ENCODE data around the gene GNB5.
"Not testable (repeated sequence)": the region's sequence is repeated elsewhere in the genome, so short reads cannot be mapped to it uniquely, and the experiment has no call there.

GNB5 gene

GRCh38 chr15:52191207-52191606 is at the start of gene GNB5:
Gene GNB5, minus strand, starts transcription at chr15:52191392. Its CDS starts 6,716 bp downstream, at chr15:52184676.
- H3K4me3 ChIP-seq (ENCODE audit: low read depth, low read length), result no peak within 1 kb of the TSS
- no peaks in the 10 kb centered on the region for H3K4me1 ChIP-seq (ENCODE audit: control insufficient read depth, insufficient read depth, low read length)
- H3K9me3 ChIP-seq (ENCODE audit: control insufficient read depth, insufficient read depth, low read length), result no peaks in the 10 kb centered on the region
- no peak within 1 kb of the TSS for H3K9ac ChIP-seq (ENCODE audit: low read depth, low read length)
- no peaks in the 10 kb centered on the region for H3K36me3 ChIP-seq (ENCODE audit: control insufficient read depth, insufficient read depth, low read length)
- H3K27me3 ChIP-seq (ENCODE audit: control insufficient read depth, insufficient read depth, low read length), result no peaks in the 10 kb centered on the region

DNA sequence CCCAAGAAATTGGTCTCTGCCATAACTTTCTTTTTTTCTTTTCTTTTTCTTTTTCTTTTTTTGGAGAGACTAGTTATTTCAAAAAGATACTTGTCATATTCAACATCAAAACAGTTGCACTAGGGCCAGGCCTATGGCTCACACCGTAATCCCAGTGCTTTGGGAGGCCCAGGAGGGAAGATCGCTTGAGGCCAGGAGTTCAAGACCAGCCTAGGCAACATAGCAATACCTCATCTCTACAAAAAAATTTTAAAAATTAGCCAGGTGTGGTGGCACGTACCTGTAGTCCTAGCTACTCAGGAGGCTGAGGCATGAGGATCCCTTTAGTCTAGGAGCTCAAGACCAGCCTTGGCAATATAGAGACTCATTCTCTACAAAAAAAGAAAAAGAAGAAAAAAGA is 49.0 kb upstream of the GNB5 start:
- peaks cover 17% of the 10 kb centered on the region for H3K36me3 ChIP-seq (ENCODE audit: control insufficient read depth, insufficient read depth, low read length)

GRCh38 chr15:52238989-52239525 is 47.9 kb upstream of the GNB5 start:
- H3K4me3 ChIP-seq (ENCODE audit: low read depth, low read length); H3K9me3 ChIP-seq (ENCODE audit: control insufficient read depth, insufficient read depth, low read length); H3K9ac ChIP-seq (ENCODE audit: low read depth, low read length); H3K4me1 ChIP-seq (ENCODE audit: control insufficient read depth, insufficient read depth, low read length); H3K27me3 ChIP-seq (ENCODE audit: control insufficient read depth, insufficient read depth, low read length): not testable (repeated sequence)
- peaks cover 17% of the 10 kb centered on the region for H3K36me3 ChIP-seq (ENCODE audit: control insufficient read depth, insufficient read depth, low read length)

More for the DNA sequence above, 49.0 kb upstream of the GNB5 start:
- Histone ChIP-seq H3K4me3 (ENCODE audit: low read depth, low read length) (no peak overlapping the region), H3K9me3 (ENCODE audit: control insufficient read depth, insufficient read depth, low read length) (no peaks in the 10 kb centered on the region), H3K9ac (ENCODE audit: low read depth, low read length) (no peak overlapping the region), H3K27me3 (ENCODE audit: control insufficient read depth, insufficient read depth, low read length) (no peaks in the 10 kb centered on the region), H3K4me1 (ENCODE audit: control insufficient read depth, insufficient read depth, low read length) (no peaks in the 10 kb centered on the region)

- peaks cover 12% of the 10 kb centered on the region for H3K36me3 ChIP-seq (ENCODE audit: control insufficient read depth, insufficient read depth, low read length)
- no peaks in the 10 kb centered on the region for H3K9me3 ChIP-seq (ENCODE audit: control insufficient read depth, insufficient read depth, low read length)
- H3K9ac ChIP-seq (ENCODE audit: low read depth, low read length), result no peak overlapping the region
- no peaks in the 10 kb centered on the region for H3K27me3 ChIP-seq (ENCODE audit: control insufficient read depth, insufficient read depth, low read length)
- H3K4me3 ChIP-seq (ENCODE audit: low read depth, low read length), result no peak overlapping the region
- no peaks in the 10 kb centered on the region for H3K4me1 ChIP-seq (ENCODE audit: control insufficient read depth, insufficient read depth, low read length)
Measured at GRCh38 chr15:52238149-52238548, 47.0 kb upstream of the GNB5 start.

- no peaks in the 10 kb centered on the region for H3K27me3 ChIP-seq (ENCODE audit: control insufficient read depth, insufficient read depth, low read length)
- H3K4me1 ChIP-seq (ENCODE audit: control insufficient read depth, insufficient read depth, low read length), result no peaks in the 10 kb centered on the region
- no peak overlapping the region for H3K4me3 ChIP-seq (ENCODE audit: low read depth, low read length)
- no peak overlapping the region for H3K9ac ChIP-seq (ENCODE audit: low read depth, low read length)
- no peaks in the 10 kb centered on the region for H3K9me3 ChIP-seq (ENCODE audit: control insufficient read depth, insufficient read depth, low read length)
- peaks cover 15% of the 10 kb centered on the region for H3K36me3 ChIP-seq (ENCODE audit: control insufficient read depth, insufficient read depth, low read length)
Measured at GRCh38 chr15:52236013-52236412, 44.8 kb upstream of the GNB5 start.

- H3K27me3 ChIP-seq (ENCODE audit: control insufficient read depth, insufficient read depth, low read length), result no peaks in the 10 kb centered on the region
- peaks cover 15% of the 10 kb centered on the region for H3K36me3 ChIP-seq (ENCODE audit: control insufficient read depth, insufficient read depth, low read length)
- H3K4me1 ChIP-seq (ENCODE audit: control insufficient read depth, insufficient read depth, low read length), result no peaks in the 10 kb centered on the region
- no peak overlapping the region for H3K9ac ChIP-seq (ENCODE audit: low read depth, low read length)
- no peak overlapping the region for H3K4me3 ChIP-seq (ENCODE audit: low read depth, low read length)
- H3K9me3 ChIP-seq (ENCODE audit: control insufficient read depth, insufficient read depth, low read length), result no peaks in the 10 kb centered on the region
Measured at GRCh38 chr15:52234596-52235541, 43.7 kb upstream of the GNB5 start.

DNA sequence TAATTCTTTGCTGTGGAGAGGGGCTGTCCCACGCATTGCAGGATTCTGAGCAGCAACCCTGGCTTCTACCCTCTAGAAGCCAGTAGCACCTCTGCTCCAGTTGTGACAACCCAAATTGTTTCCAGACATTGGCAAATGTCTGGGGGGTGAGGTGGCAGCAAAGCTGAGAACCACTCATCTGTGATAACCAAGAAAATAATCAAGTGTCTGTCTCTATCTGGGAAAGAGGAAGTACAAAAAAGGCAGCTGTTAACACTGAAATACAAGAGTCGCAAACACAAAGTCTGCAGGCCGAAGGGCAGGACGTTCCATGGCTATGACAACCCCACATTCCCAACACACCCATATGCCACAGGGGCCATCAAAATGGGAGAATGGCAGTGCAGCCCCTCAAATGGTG is 42.2 kb upstream of the GNB5 start:
- H3K27me3 ChIP-seq (ENCODE audit: control insufficient read depth, insufficient read depth, low read length), result no peaks in the 10 kb centered on the region
- H3K36me3 ChIP-seq (ENCODE audit: control insufficient read depth, insufficient read depth, low read length), result peaks cover 6% of the 10 kb centered on the region
- H3K9me3 ChIP-seq (ENCODE audit: control insufficient read depth, insufficient read depth, low read length), result no peaks in the 10 kb centered on the region
- no peak overlapping the region for H3K9ac ChIP-seq (ENCODE audit: low read depth, low read length)
- no peak overlapping the region for H3K4me3 ChIP-seq (ENCODE audit: low read depth, low read length)
- H3K4me1 ChIP-seq (ENCODE audit: control insufficient read depth, insufficient read depth, low read length), result no peaks in the 10 kb centered on the region

DNA sequence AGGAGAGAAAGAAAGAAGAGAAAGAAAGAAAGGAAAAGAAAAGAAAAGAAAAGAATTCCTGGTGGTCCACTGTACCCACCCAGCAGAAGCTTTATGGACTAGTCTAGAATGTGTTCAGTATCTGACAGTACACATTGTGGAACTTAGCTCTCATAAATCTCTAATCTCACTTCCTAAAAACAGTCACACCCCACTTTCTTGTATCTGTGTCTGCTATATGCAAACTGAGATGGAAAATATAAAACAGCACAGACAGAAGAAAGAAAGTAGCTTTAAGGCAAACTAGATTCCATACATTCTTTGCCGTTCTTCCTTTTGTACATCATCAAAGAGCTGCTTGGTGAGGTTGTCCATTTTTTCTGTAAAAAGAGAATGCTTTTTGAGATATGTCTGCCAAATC is 41.1 kb upstream of the GNB5 start:
- H3K4me3 ChIP-seq (ENCODE audit: low read depth, low read length), result no peak overlapping the region
- H3K4me1 ChIP-seq (ENCODE audit: control insufficient read depth, insufficient read depth, low read length), result no peaks in the 10 kb centered on the region

GRCh38 chr15:52230073-52230472 is 38.9 kb upstream of the GNB5 start:
- no peaks in the 10 kb centered on the region for H3K4me1 ChIP-seq (ENCODE audit: control insufficient read depth, insufficient read depth, low read length)
- no peak overlapping the region for H3K9ac ChIP-seq (ENCODE audit: low read depth, low read length)
- no peaks in the 10 kb centered on the region for H3K27me3 ChIP-seq (ENCODE audit: control insufficient read depth, insufficient read depth, low read length)
- H3K4me3 ChIP-seq (ENCODE audit: low read depth, low read length), result no peak overlapping the region
- H3K36me3 ChIP-seq (ENCODE audit: control insufficient read depth, insufficient read depth, low read length), result peaks cover 3% of the 10 kb centered on the region
- H3K9me3 ChIP-seq (ENCODE audit: control insufficient read depth, insufficient read depth, low read length), result no peaks in the 10 kb centered on the region

More for the DNA sequence above, 41.1 kb upstream of the GNB5 start:
- no peak overlapping the region for H3K9ac ChIP-seq (ENCODE audit: low read depth, low read length)
- H3K27me3 ChIP-seq (ENCODE audit: control insufficient read depth, insufficient read depth, low read length), result no peaks in the 10 kb centered on the region
- no peaks in the 10 kb centered on the region for H3K9me3 ChIP-seq (ENCODE audit: control insufficient read depth, insufficient read depth, low read length)
- H3K36me3 ChIP-seq (ENCODE audit: control insufficient read depth, insufficient read depth, low read length), result peaks cover 6% of the 10 kb centered on the region

DNA sequence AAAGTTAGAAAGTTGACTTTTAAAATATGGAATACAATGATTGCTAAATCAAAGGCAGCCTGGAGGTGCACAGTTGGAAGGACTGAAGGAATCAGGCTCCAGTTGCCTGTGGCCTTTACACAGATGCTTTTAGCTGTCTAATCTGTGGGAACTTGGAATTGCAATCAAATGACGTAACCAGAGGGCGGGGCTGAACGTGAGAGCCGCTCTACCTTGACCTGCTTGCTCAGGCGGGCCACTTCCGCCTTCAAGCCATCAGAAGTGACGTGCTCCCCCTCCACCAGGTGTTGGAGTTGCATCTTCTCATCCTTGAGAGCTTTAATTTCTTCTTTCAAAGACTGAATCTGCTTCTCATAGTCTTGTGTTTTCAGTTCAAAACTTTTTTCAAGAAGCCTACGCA is 37.7 kb upstream of the GNB5 start:
- no peaks in the 10 kb centered on the region for H3K27me3 ChIP-seq (ENCODE audit: control insufficient read depth, insufficient read depth, low read length)
- H3K9me3 ChIP-seq (ENCODE audit: control insufficient read depth, insufficient read depth, low read length), result no peaks in the 10 kb centered on the region
- no peak overlapping the region for H3K9ac ChIP-seq (ENCODE audit: low read depth, low read length)
- H3K36me3 ChIP-seq (ENCODE audit: control insufficient read depth, insufficient read depth, low read length), result peaks cover 3% of the 10 kb centered on the region
- no peak overlapping the region for H3K4me3 ChIP-seq (ENCODE audit: low read depth, low read length)
- H3K4me1 ChIP-seq (ENCODE audit: control insufficient read depth, insufficient read depth, low read length), result no peaks in the 10 kb centered on the region

DNA sequence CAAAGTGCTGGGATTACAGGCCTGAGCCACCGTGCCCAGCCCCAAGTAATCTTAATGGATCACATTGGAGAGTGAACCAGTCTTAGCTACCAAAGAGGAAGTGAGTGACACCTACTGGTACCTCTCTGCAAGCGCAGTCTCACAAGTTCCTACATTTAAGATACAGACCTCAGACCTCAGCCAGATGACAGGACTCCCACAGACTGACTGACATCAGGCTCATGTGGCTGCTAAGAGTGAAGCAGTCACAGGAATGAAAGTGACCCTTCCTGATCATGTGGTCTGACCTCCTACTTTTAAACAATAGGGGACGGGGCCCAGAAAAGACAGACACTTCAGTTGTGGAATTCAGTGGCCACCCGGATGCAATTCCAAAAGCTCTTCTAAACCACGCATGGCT is 36.3 kb upstream of the GNB5 start:
- Histone ChIP-seq H3K4me3 (ENCODE audit: low read depth, low read length) (no peak overlapping the region), H3K4me1 (ENCODE audit: control insufficient read depth, insufficient read depth, low read length) (no peaks in the 10 kb centered on the region), H3K36me3 (ENCODE audit: control insufficient read depth, insufficient read depth, low read length) (peaks cover 8% of the 10 kb centered on the region), H3K9ac (ENCODE audit: low read depth, low read length) (no peak overlapping the region), H3K27me3 (ENCODE audit: control insufficient read depth, insufficient read depth, low read length) (no peaks in the 10 kb centered on the region), H3K9me3 (ENCODE audit: control insufficient read depth, insufficient read depth, low read length) (no peaks in the 10 kb centered on the region)

- Histone ChIP-seq H3K9me3 (ENCODE audit: control insufficient read depth, insufficient read depth, low read length) (no peaks in the 10 kb centered on the region), H3K4me1 (ENCODE audit: control insufficient read depth, insufficient read depth, low read length) (no peaks in the 10 kb centered on the region), H3K27me3 (ENCODE audit: control insufficient read depth, insufficient read depth, low read length) (no peaks in the 10 kb centered on the region), H3K4me3 (ENCODE audit: low read depth, low read length) (no peak overlapping the region), H3K36me3 (ENCODE audit: control insufficient read depth, insufficient read depth, low read length) (peaks cover 16% of the 10 kb centered on the region), H3K9ac (ENCODE audit: low read depth, low read length) (no peak overlapping the region)
Measured at GRCh38 chr15:52225230-52225629, 34.0 kb upstream of the GNB5 start.
